KMS-11 (cell line): ENCODE data around the gene PARP11.

Experiments used
- H2AFZ ChIP-seq: fragments of 200-600 bp; sonication (generic); 2 replicates; pipeline ENCODE4 v1.6.1; 2016; ENCODE audit warnings: antibody characterized with exemption, mixed run types, low read depth
- H3K27ac ChIP-seq: fragments of 200-600 bp; sonication (generic); 2 replicates; pipeline ENCODE4 v1.6.1; 2016; ENCODE audit warnings: mild to moderate bottlenecking, mixed run types
- H3K27me3 ChIP-seq: fragments of 200-600 bp; sonication (generic); 2 replicates; pipeline ENCODE4 v1.6.1; 2017; ENCODE audit warnings: mild to moderate bottlenecking, low read depth, mixed run types, moderate library complexity; ENCODE audit not compliant: insufficient read depth
- H3K36me3 ChIP-seq: fragments of 200-600 bp; sonication (generic); 2 replicates; pipeline ENCODE4 v1.6.1; 2017; ENCODE audit warnings: mild to moderate bottlenecking, mixed run types; ENCODE audit not compliant: insufficient read depth
- H3K4me1 ChIP-seq: fragments of 200-600 bp; sonication (generic); 2 replicates; pipeline ENCODE4 v1.6.1; 2016; ENCODE audit warnings: mild to moderate bottlenecking, low read depth, mixed run types; ENCODE audit not compliant: poor library complexity, severe bottlenecking
- H3K4me2 ChIP-seq: fragments of 200-600 bp; sonication (generic); 2 replicates; pipeline ENCODE4 v1.7.0; 2016; ENCODE audit warnings: mild to moderate bottlenecking, mixed run types
- H3K4me3 ChIP-seq: fragments of 200-600 bp; sonication (generic); IDR thresholded peaks from 2 replicates; pipeline ENCODE4 v1.6.1; 2017; ENCODE audit warnings: low read depth, low read length, mixed read lengths; ENCODE audit not compliant: insufficient read depth
- H3K79me2 ChIP-seq: fragments of 200-600 bp; sonication (generic); 2 replicates; pipeline ENCODE4 v1.6.1; 2016; ENCODE audit warnings: low read depth, mixed run types; ENCODE audit not compliant: insufficient read depth
- H3K9ac ChIP-seq: fragments of 200-600 bp; sonication (generic); 2 replicates; pipeline ENCODE4 v1.6.1; 2016; ENCODE audit warnings: mild to moderate bottlenecking, mixed run types
- H4K20me1 ChIP-seq: fragments of 200-600 bp; sonication (generic); 2 replicates; pipeline ENCODE4 v1.6.1; 2016; ENCODE audit warnings: mild to moderate bottlenecking, mixed run types; ENCODE audit not compliant: insufficient read depth
- TF ChIP-seq, protein P1 (sequence below): fragments of 200-600 bp; sonication (generic); conservative IDR thresholded peaks from 2 replicates; pipeline ENCODE4 v1.6.1; 2017; ENCODE audit warnings: low read depth, mild to moderate bottlenecking, antibody characterized with exemption, low read length, moderate library complexity, mixed read lengths

PARP11 gene

DNA sequence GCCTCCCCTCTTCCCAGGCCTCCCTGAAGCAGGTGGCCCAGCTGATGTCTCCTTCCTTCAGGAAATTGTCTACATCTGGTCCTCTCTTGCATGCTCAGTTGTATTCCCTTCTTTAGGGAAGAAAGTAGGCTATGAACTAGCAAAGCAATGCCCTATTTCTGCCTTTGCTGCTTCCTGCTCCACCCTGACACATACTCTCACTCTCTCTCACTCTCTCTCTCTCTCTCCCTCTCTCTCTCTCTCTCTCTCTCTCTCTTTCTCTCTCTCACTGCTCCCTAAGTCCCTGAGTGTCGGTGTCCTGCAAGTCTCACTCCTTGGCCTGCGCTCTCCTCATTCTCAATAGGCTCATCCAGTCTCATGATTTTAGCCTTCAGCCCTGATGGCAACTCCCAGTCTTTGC is 19.4 kb upstream of the PARP11 start:
- no peak overlapping the region for H3K9ac ChIP-seq
- H3K4me2 ChIP-seq: no peak overlapping the region
- no peak overlapping the region for H3K27ac ChIP-seq
- H3K36me3 ChIP-seq: no peaks in the 10 kb centered on the region
- no peaks in the 10 kb centered on the region for H3K27me3 ChIP-seq
- H4K20me1 ChIP-seq: no peaks in the 10 kb centered on the region
- no peak overlapping the region for H3K4me3 ChIP-seq
- no peaks in the 10 kb centered on the region for H3K4me1 ChIP-seq
- TF ChIP-seq, protein P1, sequence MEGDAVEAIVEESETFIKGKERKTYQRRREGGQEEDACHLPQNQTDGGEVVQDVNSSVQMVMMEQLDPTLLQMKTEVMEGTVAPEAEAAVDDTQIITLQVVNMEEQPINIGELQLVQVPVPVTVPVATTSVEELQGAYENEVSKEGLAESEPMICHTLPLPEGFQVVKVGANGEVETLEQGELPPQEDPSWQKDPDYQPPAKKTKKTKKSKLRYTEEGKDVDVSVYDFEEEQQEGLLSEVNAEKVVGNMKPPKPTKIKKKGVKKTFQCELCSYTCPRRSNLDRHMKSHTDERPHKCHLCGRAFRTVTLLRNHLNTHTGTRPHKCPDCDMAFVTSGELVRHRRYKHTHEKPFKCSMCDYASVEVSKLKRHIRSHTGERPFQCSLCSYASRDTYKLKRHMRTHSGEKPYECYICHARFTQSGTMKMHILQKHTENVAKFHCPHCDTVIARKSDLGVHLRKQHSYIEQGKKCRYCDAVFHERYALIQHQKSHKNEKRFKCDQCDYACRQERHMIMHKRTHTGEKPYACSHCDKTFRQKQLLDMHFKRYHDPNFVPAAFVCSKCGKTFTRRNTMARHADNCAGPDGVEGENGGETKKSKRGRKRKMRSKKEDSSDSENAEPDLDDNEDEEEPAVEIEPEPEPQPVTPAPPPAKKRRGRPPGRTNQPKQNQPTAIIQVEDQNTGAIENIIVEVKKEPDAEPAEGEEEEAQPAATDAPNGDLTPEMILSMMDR: no peak
- no peaks in the 10 kb centered on the region for H3K79me2 ChIP-seq
- H2AFZ ChIP-seq: no peak overlapping the region

DNA sequence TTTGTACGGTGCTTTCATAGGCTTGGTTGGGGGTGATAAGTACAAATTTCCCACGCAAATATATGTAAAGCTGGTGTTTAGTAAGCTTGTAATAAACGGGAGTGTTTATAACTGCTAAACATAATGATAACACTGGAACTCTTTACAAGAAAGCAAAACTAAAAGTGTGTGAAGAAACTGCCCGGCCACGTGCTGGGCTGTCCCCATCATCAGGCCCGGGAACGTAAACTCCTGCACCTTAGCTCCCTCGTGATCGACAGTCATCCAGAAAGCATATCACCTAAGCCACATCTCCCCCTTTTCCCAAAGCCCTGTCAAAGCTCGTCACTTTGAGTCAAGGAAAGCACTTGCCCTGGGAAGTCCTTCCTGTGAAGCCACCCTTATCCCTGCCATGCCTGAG is 18.0 kb upstream of the PARP11 start:
- Histone ChIP-seq H2AFZ (no peak overlapping the region), H3K4me3 (no peak overlapping the region), H3K4me1 (no peaks in the 10 kb centered on the region), H3K79me2 (no peaks in the 10 kb centered on the region), H4K20me1 (no peaks in the 10 kb centered on the region), H3K4me2 (no peak overlapping the region), H3K27me3 (no peaks in the 10 kb centered on the region), H3K9ac (no peak overlapping the region), H3K36me3 (no peaks in the 10 kb centered on the region), H3K27ac (no peak overlapping the region)
- TF ChIP-seq, protein P1: no peak

DNA sequence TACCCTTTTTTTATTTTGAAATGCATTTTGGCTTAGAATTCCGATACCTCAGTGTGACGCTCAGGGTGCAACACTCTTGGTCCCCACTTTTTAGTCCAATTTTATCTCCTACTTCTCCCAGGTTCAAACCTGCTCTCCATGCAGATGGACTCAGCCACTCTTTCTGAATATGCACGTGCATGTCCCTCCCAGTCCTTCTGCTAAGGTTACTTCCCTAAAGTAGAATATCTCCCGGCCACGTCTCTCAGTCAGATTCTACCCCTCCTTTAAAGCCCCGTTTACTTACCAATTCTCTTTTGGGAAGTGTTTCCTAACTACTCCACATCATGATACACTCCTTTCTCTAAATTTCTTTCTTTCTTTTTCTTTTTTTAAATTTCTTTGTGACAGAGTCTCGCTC is 15.5 kb upstream of the PARP11 start:
- H4K20me1 ChIP-seq: no peaks in the 10 kb centered on the region
- TF ChIP-seq, protein P1: no peak
- no peak overlapping the region for H3K4me2 ChIP-seq
- no peak overlapping the region for H3K9ac ChIP-seq
- H3K79me2 ChIP-seq: no peaks in the 10 kb centered on the region
- no peaks in the 10 kb centered on the region for H3K36me3 ChIP-seq
- no peak overlapping the region for H2AFZ ChIP-seq
- H3K27me3 ChIP-seq: no peaks in the 10 kb centered on the region
- no peak overlapping the region for H3K27ac ChIP-seq
- peaks cover 9% of the 10 kb centered on the region for H3K4me1 ChIP-seq
- no peak overlapping the region for H3K4me3 ChIP-seq

DNA sequence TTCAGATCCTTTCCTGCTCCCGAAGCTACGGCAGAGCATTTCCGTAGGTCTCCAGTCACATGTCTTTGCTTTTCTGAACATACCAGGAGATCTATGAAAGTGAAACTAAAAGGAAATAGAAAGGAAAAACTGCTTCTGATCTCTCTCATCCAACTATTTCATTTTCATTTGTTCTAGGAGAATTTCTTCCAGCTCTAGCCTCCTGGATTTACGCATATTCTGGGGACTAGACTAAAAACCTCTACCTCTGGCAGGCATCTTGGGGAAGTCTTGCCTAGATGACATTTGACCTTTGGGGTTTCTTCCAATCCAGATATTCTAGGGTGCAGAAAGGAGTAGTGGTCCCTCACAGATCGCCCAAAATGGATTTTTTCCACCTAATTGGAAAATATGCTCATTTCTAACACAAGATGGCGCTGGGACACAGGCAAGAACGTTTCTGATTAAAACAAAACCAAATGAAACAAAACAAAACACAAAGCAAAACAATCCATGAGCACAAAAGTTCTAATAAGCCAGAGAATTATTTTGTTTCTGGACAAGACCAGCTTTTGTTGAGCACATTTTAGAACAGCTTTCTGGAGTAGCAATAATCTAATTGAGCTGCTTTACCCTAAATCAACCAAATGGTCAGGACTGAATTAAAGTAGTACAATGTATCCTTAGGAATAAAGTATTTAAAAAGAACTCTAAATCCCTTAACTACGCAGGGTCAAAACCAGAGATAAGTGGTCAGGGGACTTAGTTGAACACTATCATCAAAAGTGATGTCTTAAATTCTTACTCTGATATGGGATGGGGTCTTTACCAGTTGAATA is 12.3 kb upstream of the PARP11 start:
- H3K36me3 ChIP-seq: no peaks in the 10 kb centered on the region
- H3K4me3 ChIP-seq: no peak overlapping the region
- peak overlapping the region; percentile 72 for H2AFZ ChIP-seq
- no peaks in the 10 kb centered on the region for H3K79me2 ChIP-seq
- H3K9ac ChIP-seq: no peak overlapping the region
- peak overlapping the region; percentile 64 for H3K4me2 ChIP-seq
- H3K4me1 ChIP-seq: peaks cover 9% of the 10 kb centered on the region
- H4K20me1 ChIP-seq: no peaks in the 10 kb centered on the region
- no peaks in the 10 kb centered on the region for H3K27me3 ChIP-seq
- no peak overlapping the region for H3K27ac ChIP-seq
- TF ChIP-seq, protein P1: peak; percentile 93
